Osteocyte (in vitro differentiated cells): Measurements from ENCODE around the gene BRD8. TPM values are rescaled to one million over a fixed set of nuclear protein-coding genes. Genes with fewer than 3 reads are reported as not detected.

ENCODE experiments used
- DNase-seq: peaks from one replicate; pipeline ENCODE4 v3.0.0; 2021; ENCODE audit warnings: mixed read lengths; ENCODE audit not compliant: unreplicated experiment; ENCODE audit errors: extremely low spot score
- H3K27ac Mint-ChIP-seq: one replicate; pipeline ENCODE4 v1.8.0; 2021; ENCODE audit warnings: mild to moderate bottlenecking, mixed read lengths; ENCODE audit not compliant: unreplicated experiment
- H3K27me3 Mint-ChIP-seq: one replicate; pipeline ENCODE4 v1.8.0; 2021; ENCODE audit warnings: mixed read lengths; ENCODE audit not compliant: unreplicated experiment
- H3K36me3 Mint-ChIP-seq: one replicate; pipeline ENCODE4 v1.8.0; 2021; ENCODE audit warnings: mixed read lengths; ENCODE audit not compliant: unreplicated experiment
- H3K4me1 Mint-ChIP-seq: one replicate; pipeline ENCODE4 v1.8.0; 2021; ENCODE audit warnings: mixed read lengths; ENCODE audit not compliant: unreplicated experiment
- H3K4me3 Mint-ChIP-seq: one replicate; pipeline ENCODE4 v1.8.0; 2021; ENCODE audit warnings: mild to moderate bottlenecking, moderate library complexity, mixed read lengths; ENCODE audit not compliant: unreplicated experiment
- H3K9me3 Mint-ChIP-seq: one replicate; pipeline ENCODE4 v1.8.0; 2021; ENCODE audit warnings: mixed read lengths; ENCODE audit not compliant: unreplicated experiment
- CTCF ChIP-seq: fragments of 200-600 bp; sonication (generic); IDR thresholded peaks from 2 replicates; pipeline ENCODE4 v1.5.0; 2021; ENCODE audit warnings: antibody characterized with exemption, mild to moderate bottlenecking, moderate library complexity
- total RNA-seq: library from RNA; stranded (reverse); gene quantifications from 2 replicates; pipeline ENCODE4 v1.2.1, GENCODE V29; 2021

The BRD8 gene
- total RNA-seq, 1 donor from 2014 or later: 68.3 TPM

- TF ChIP-seq CTCF: peak; percentile 67
- H3K9me3 Mint-ChIP-seq: no peaks in the 10 kb centered on the region
- H3K4me1 Mint-ChIP-seq: peaks cover 14% of the 10 kb centered on the region
- no peak overlapping the region for H3K4me3 Mint-ChIP-seq
- H3K27ac Mint-ChIP-seq: no peak overlapping the region
- H3K36me3 Mint-ChIP-seq: peaks cover 12% of the 10 kb centered on the region
- H3K27me3 Mint-ChIP-seq: no peaks in the 10 kb centered on the region
- DNase-seq: no peak
Observed at GRCh38 chr5:138180183-138180782, 1.9 kb upstream of the BRD8 start.

- Mint-ChIP-seq H3K9me3 (no peaks in the 10 kb centered on the region), H3K36me3 (peaks cover 8% of the 10 kb centered on the region), H3K27ac (no peak overlapping the region), H3K27me3 (no peaks in the 10 kb centered on the region), H3K4me1 (peaks cover 14% of the 10 kb centered on the region), H3K4me3 (no peak overlapping the region)
- no peak for DNase-seq
- no peak for TF ChIP-seq CTCF
Observed at GRCh38 chr5:138179277-138179857, 937 bp upstream of the BRD8 start.

GRCh38 chr5:138177941-138178515 lies 402 bp downstream of the BRD8 start:
- DNase-seq: no peak
- Mint-ChIP-seq H3K4me3 (no peak overlapping the region), H3K27ac (no peak overlapping the region), H3K4me1 (peaks cover 14% of the 10 kb centered on the region), H3K27me3 (no peaks in the 10 kb centered on the region), H3K36me3 (peaks cover 11% of the 10 kb centered on the region), H3K9me3 (no peaks in the 10 kb centered on the region)
- no peak for TF ChIP-seq CTCF

- no peaks in the 10 kb centered on the region for H3K9me3 Mint-ChIP-seq
Observed at GRCh38 chr5:138170299-138170698, 8.1 kb downstream of the BRD8 start.

More at GRCh38 chr5:138170299-138170698, 8.1 kb downstream of the BRD8 start:
- no peak overlapping the region for H3K4me3 Mint-ChIP-seq
- TF ChIP-seq CTCF: no peak
- peaks cover 54% of the 10 kb centered on the region for H3K36me3 Mint-ChIP-seq
- no peak overlapping the region for H3K27ac Mint-ChIP-seq
- DNase-seq: no peak
- H3K27me3 Mint-ChIP-seq: no peaks in the 10 kb centered on the region
- no peaks in the 10 kb centered on the region for H3K4me1 Mint-ChIP-seq
